AG04450 (cell line): ENCODE data around the gene ELP2. TPM values are rescaled to one million over a fixed set of nuclear protein-coding genes. Genes with fewer than 3 reads are reported as not detected.

Source experiments
- CTCF ChIA-PET: fragments of 300-600, 350-600 bp; formaldehyde crosslinking; extraction: SDS; loops from one replicate; lab custom pipeline; 2022; ENCODE audit warnings: antibody characterized with exemption, inconsistent platforms; lab: Charles Lee
- POLR2A ChIA-PET: fragments of 350-600 bp; formaldehyde crosslinking; extraction: SDS; loops from one replicate; lab custom pipeline; 2021; ENCODE audit warnings: antibody characterized with exemption, inconsistent platforms; lab: Yijun Ruan, JAX
- DNase-seq: peaks from one replicate; pipeline ENCODE4 v3.0.0-alpha.2; 2011; ENCODE audit warnings: low read depth, low spot score
- H3K27ac ChIP-seq: one replicate; pipeline ENCODE4 v1.5.1; 2012; ENCODE audit warnings: low read depth, low read length, control low read depth
- H3K27me3 ChIP-seq: one replicate; pipeline ENCODE4 v1.6.0; 2012; ENCODE audit warnings: low read length; ENCODE audit not compliant: control insufficient read depth, insufficient read depth
- H3K4me3 ChIP-seq: 2 replicates; pipeline ENCODE4 v1.5.1; 2011; ENCODE audit warnings: mild to moderate bottlenecking, low read depth, low read length, control low read depth
- H3K9me3 ChIP-seq: 2 replicates; pipeline ENCODE4 v1.5.1; 2012; ENCODE audit warnings: low read length; ENCODE audit not compliant: control insufficient read depth, insufficient read depth
- CTCF ChIP-seq: IDR thresholded peaks from 2 replicates; pipeline ENCODE4 v1.5.1; 2011; ENCODE audit warnings: low read depth, low read length, control low read depth, inconsistent platforms
- polyA plus RNA-seq: library from polyadenylated mRNA; depleted of rRNA; stranded (reverse); fragments of >200 nt; gene quantifications from 2 replicates; pipeline ENCODE4 v1.2.3, GENCODE V29; 2011

ELP2 gene
- polyA plus RNA-seq, 1 experiment: 122 TPM

GRCh38 chr18:36187193-36187825 lies 57.6 kb downstream of the ELP2 start, which contains the start of gene MOCOS:
TSS of gene MOCOS (plus strand) at chr18:36187497. CDS start at chr18:36187540, 43 bp downstream.
- H3K27ac ChIP-seq: no peak within 1 kb of the TSS
- DNase-seq: no peak
- H3K27me3 ChIP-seq: peaks cover 3% of the 10 kb centered on the region
- H3K4me3 ChIP-seq: peak within 1 kb of the TSS; percentile 82
- no peaks in the 10 kb centered on the region; the same call in 1 of the 2 replicates for H3K9me3 ChIP-seq
- ChIA-PET CTCF (interaction anchor here (0.7 to 1.5 kb wide), 2 partner anchors 97 to 117 kb away, joined by 3 read pairs; no protein-coding TSS in a partner anchor), POLR2A (no interaction called here)
- TF ChIP-seq CTCF: no peak

- Histone ChIP-seq H3K9me3 (no peaks in the 10 kb centered on the region; the same call in 1 of the 2 replicates), H3K4me3 (peak overlapping the region; percentile 82), H3K27me3 (peaks cover 3% of the 10 kb centered on the region), H3K27ac (no peak overlapping the region)
- TF ChIP-seq CTCF: no peak
- CTCF ChIA-PET: interaction anchor here (1.0 to 1.5 kb wide), 3 partner anchors 94 to 170 kb away, joined by 3 read pairs; no protein-coding TSS in a partner anchor
- POLR2A ChIA-PET: no interaction called here
- no peak for DNase-seq
These were observed 58.4 kb downstream of the ELP2 start for GRCh38 chr18:36187826-36188721.

GRCh38 chr18:36188916-36189315 lies 59.2 kb downstream of the ELP2 start:
- CTCF ChIA-PET: interaction anchor here (1.0 to 1.5 kb wide), 3 partner anchors 94 to 171 kb away, joined by 3 read pairs; no protein-coding TSS in a partner anchor
- Histone ChIP-seq H3K9me3 (no peaks in the 10 kb centered on the region; the same call in 1 of the 2 replicates), H3K27me3 (peaks cover 3% of the 10 kb centered on the region), H3K27ac (no peak overlapping the region), H3K4me3 (no peak overlapping the region)
- no peak for DNase-seq
- POLR2A ChIA-PET: interaction anchor here (0.6 kb wide), 1 partner anchor 172 kb away, joined by 3 read pairs; no protein-coding TSS in a partner anchor
- TF ChIP-seq CTCF: no peak; the same call in 1 of the 2 replicates

GRCh38 chr18:36189486-36189885 lies 59.8 kb downstream of the ELP2 start:
- Histone ChIP-seq H3K4me3 (no peak overlapping the region), H3K27ac (no peak overlapping the region), H3K27me3 (peaks cover 3% of the 10 kb centered on the region), H3K9me3 (no peaks in the 10 kb centered on the region; the same call in 1 of the 2 replicates)
- POLR2A ChIA-PET: interaction anchor here (0.6 kb wide), 1 partner anchor 173 kb away, joined by 3 read pairs; no protein-coding TSS in a partner anchor
- CTCF ChIA-PET: interaction anchor here (1.5 kb wide), 1 partner anchor 93 kb away, joined by 3 read pairs; no protein-coding TSS in a partner anchor
- no peak for TF ChIP-seq CTCF
- no peak for DNase-seq
